HL-60 (cell line): ENCODE results near the gene GOLIM4.

Experiments used
- CTCF ChIP-seq: IDR thresholded peaks from one replicate; pipeline ENCODE4 v1.5.1; 2011; ENCODE audit warnings: low read length, control low read depth, inconsistent platforms; ENCODE audit not compliant: insufficient read depth
- POLR2AphosphoS5 ChIP-seq: IDR thresholded peaks from 2 replicates; pipeline ENCODE4 v1.6.1; 2012; ENCODE audit warnings: low read depth
- REST ChIP-seq: IDR thresholded peaks from 2 replicates; pipeline ENCODE4 v1.6.1; 2012; ENCODE audit warnings: low read depth; ENCODE audit not compliant: insufficient replicate concordance

DNA sequence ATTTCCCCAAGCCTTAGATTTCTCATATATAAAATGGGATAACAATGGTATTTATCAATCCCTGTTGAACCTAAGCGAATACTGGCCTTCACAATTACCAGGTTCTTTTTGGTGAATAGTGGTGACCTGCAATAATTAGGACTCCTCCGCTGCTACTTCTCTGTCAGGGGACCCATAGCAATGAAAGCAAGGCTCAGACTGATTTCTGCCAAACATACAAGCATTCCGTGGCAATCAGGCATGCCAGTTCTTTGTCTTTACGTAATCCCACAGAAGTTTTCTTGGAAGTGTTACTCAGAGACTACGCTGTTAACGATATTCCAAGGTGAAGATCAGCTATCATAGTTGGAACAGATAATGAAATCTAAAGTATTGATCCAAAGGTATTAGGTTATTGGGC is 105.7 kb downstream of the GOLIM4 start:
- no peak for TF ChIP-seq REST
- no peak for TF ChIP-seq CTCF
- TF ChIP-seq POLR2AphosphoS5, result no peak
